T-helper 2 cell treated with Interferon-gamma antibody and Interleukin-4, amounts not matched to agents 100 ng/mL and 5 ng/mL, for 36 hours (primary cell): Measurements from ENCODE around the gene FAM219A. TPM values are rescaled to one million over a fixed set of nuclear protein-coding genes. Genes with fewer than 3 reads are reported as not detected.
"Not testable (repeated sequence)": the region's sequence is repeated elsewhere in the genome, so short reads cannot be mapped to it uniquely, and the experiment has no call there.

Experiments
- intact Hi-C: fragments of 100-400 bp; cut with micrococcal nuclease; formaldehyde crosslinking; loops from one replicate; pipeline ENCODE4 v1.15.1; 2023
- total RNA-seq: library from RNA; stranded (reverse); gene quantifications from 2 replicates; pipeline ENCODE4 v1.2.3, GENCODE V29; 2022

Gene FAM219A
- total RNA-seq, 1 donor from 2014 or later = 15.0 TPM

DNA sequence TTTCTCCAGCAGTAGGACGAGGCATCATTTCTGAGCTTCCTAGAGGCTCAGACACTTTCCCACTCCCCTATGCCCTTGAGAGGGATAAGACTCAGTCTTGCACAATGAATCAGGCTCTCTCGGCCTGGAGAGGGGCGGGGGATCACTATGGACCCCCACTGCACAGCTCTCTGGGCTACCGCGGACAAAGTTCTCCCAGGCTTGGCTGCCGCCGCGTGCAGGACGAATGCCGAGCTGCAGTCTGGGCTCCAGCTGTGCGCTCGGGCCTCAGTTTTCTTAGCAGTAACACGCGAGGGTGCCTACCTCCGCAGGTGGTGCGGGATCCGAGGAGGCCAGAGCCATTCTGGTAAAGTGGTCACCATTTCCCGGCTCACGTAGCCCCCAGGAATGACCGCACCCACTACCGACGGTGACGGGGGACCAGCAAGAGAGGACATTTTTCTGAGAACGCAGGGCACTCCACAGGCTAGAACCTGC is 78.3 kb downstream of the FAM219A start:
- intact Hi-C loops = loop anchor here (1.0 kb wide), 1 partner anchor 78 kb away; the partner anchor contains the start of genes DNAI1 and FAM219A

DNA sequence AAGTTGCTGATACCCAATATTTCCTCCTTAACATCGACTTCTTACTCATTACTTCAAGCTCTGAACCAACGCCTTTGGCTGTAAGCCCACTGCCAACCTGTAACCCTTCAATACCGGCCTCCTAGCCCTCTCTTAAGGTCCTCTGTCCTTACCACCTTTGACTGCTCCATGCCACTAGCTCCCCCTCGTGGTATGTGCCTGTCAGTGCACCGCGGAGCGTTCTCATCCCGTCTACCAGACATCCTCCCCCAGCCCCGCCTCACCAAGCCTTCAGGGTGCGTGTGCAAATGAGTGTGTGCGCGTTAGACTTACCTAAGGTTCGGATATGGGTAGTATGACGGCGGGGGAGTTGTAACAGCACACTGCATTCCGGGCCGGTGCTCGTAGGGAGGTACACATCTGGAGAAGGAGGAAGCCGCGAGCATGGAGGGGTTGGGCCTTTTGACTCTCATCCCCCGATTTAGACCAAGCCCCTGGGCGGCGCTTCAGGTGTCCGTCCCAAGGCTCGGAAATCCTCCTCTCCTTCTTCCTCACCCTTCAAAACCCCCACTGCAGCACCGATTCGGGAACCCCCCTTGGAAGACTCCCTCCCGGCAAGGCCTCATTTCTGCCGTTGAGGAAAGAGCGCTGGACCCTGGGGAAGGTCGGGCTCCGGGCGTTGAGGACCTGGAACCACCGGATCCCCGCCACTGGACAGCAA is 78.9 kb downstream of the FAM219A start:
- intact Hi-C loops = loop anchor here (1.0 to 10.0 kb wide), 6 partner anchors 50 to 1995 kb away; partner anchors contain the start of genes ACO1, DNAI1, FAM219A and KIF24

DNA sequence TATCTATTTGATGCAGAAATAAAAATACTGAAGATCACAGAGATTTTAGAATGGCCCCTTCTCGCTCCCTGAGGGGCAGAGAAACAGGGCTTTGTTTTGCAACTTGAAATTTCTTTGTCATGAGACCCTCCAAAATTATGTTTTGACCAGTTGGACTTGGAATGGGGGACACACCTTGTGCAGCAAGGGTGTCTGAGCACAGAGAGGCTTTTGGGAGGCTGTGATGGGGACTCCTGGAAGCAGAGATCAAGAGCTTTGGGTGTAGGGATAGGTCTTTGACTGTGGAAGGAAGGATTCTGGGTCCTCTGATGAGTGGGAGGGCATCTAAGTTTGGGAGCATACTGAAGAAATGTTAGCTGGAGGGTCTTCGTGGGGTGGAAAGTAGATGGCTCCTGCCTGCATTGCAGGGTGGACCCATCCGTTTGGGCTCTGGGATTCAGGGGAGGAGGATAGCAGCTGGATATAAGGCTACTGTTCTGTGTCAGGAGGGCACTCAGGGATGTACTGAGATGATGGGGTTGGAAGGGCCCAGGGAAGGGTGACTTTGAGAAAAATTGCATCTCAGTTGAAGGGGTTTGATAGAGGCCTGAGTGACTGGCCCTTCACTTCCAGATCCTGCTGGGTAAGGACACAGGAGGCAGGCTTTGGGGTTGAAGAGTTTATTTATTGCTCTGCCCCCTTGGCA is 79.9 kb downstream of the FAM219A start:
- intact Hi-C loops = loop anchor here (1.0 to 10.0 kb wide), 5 partner anchors 49 to 1994 kb away; partner anchors contain the start of genes ACO1, KIF24, NOL6 and NUDT2

DNA sequence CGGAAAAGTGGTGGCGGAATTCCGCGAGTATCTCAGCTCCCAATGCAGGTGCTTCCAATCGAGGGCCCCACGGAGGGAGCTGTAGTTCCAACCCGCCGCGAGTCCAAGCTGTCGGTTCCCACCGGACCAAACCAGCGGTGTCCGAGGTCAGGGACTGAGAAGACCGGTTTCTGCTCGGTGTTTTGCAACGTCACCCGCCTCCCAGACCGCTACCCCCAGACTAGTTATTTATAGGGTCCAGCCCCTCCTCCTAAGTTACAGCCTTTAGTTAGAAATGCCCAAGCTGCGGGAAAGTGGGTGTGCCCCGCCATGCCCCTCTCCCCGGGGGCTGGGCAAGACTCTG is 81.0 kb downstream of the FAM219A start:
- intact Hi-C loops = loop anchor here (1.0 to 10.0 kb wide), 7 partner anchors 125 to 1993 kb away; partner anchors contain the start of genes ACO1, DCAF12, SIGMAR1 and UBAP1

DNA sequence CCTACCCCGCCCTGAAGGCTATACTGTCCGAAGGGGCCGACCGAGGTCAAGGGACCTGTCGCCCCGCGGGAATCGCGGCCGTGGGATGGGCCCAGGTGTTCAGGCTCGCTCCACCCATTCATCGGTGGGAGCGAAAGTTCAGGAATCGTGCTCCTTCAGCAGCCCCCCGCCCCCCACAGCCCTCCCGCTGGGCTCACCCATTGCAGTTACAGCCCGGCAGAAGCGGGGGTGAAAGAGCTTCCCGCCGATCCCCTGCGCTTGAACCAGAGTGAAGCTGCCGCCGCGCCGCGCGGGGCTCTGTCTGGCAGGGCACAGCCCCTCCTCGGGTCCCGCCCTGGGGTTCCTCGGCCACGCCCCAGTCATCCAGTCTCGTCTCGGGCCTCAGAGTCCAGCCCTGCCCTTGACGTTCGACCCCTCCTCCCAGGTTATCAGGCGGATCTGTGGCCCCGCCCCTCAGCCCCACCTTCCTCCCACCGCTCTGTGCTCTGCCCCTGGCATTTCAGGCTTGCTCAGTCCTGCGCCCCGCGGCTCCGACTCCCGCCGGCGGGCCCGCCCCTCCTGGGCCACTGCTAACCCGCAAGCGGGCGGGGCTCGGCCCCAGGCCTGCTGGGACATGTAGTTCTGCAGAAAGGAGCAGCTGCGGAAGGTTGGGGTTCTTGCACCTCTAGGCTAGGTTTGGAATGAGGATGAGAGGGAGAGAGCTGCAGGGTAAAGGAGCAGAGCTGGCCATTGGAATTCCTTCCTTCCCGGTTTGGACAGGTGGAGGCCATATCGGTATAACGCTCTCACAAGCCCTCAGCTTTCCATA is 81.6 kb downstream of the FAM219A start, which contains the start of gene MYORG:
Gene MYORG (minus strand): TSS at position 303 of the 808 bp plus-strand sequence. CDS start 3,955 bp downstream, outside the sequence.
- intact Hi-C loops = loop anchor here (1.0 to 10.0 kb wide), 7 partner anchors 124 to 1992 kb away; partner anchors contain the start of genes ACO1, DCAF12, SIGMAR1 and UBAP1

DNA sequence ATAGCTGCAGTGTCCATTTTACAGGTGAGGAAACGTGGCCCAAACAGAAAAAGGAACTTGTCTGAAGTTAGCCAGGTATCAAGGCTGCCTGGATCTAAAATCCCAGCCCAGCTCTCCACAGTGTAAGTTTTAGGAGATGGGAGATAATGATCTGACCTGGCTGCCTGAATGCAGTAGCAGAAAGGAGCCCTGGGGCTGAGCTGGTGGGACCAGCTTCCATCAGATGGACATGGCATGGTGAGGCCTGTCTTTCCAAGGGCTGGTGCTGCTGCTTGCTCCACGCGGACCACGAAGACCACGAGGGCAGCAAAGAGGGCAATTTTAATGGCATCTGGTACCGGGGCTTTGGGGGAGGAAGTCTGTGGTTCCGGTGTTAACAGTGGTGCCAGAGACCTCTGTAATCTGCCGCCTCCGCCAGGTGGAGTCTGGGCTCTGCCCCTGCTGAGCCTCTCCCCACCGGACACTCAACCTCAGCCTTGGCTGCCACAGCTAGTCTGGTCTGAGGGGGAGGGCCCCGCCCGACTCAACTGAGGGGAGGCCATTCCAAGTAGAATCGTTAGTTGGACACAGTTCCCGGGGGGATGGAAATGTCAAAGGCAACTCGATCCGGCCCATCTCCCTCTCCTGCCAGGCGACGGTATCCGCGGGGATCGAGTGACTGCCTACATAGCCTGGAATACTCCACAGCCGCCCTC is 82.3 kb downstream of the FAM219A start:
- intact Hi-C loops = loop anchor here (2.0 to 10.0 kb wide), 6 partner anchors 124 to 1991 kb away; partner anchors contain the start of genes ACO1, SIGMAR1, UBAP1 and UBAP2

DNA sequence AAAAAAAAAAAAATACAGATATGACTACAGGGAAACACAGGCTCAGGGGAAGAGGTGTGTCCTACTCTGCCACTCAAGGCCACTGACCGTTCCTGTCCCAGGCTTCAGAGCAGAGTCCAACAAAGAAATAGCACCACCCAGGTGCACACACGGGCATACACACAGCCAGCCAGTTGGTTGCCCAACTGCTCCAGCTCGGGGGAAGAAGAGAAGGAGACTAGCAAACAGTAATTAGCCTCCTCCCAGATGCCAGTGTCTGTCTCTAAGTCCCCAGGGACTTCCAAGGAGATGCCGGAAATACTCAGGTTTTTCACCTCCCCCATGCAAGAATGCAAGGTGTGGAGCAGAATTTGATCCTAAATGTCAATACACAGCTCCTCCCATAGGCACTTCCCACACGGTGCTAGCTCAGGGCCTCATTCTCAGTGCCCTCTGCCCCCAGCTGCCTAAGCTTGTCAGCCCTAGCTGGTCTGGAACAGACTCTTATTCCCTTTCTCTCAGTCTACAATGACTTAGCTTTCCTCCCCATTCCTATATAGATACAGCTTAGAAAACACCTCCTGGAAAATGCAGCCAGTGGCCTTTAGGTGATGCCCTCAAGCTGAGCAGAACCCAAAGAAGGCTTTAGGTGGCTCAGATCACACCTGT is 83.3 kb downstream of the FAM219A start:
- intact Hi-C loops = loop anchor here (5.0 to 10.0 kb wide), 3 partner anchors 123 to 1990 kb away; partner anchors contain the start of genes ACO1 and SIGMAR1

DNA sequence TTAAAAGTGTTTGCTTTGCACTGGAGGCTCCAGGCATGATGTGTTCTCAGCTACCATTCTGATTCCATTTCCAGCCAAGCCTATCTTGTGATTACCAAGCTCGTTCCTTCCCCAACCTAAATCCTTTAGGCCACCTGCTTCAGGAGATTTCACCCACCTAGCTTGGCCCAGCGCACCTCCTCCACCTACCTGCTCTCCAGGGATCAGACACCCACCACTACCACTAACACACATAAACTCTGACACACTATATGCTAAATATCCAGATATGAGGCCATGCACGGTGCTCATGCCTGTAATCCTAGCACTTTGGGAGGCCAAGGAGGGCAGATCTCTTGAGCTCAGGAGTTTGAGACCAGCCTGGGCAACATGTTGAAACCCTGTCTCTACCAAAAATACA is 84.0 kb downstream of the FAM219A start:
- intact Hi-C loops = loop anchor here (10.0 kb wide), 1 partner anchor 1990 kb away; the partner anchor contains the start of gene ACO1

DNA sequence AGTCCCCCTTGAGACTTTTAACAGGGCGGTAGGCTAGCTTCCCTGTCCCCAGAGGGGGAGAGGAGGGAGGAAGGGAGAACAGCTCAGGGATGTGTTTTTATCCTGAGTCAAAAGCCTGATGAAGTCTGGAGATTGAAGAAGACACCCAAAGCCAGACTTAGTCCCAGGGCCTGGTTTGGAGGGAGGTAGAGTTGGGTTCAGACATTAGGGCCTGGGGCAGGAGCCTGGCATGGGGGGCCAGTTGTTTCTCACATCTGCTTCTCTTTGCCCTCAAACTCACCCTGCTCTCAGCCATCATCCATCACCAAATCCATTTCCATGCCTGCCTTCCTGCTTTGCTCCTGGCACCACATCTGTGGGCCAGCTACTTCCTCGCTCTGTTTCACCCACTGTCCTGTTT is 84.6 kb downstream of the FAM219A start:
- intact Hi-C loops = loop anchor here (10.0 kb wide), 1 partner anchor 1989 kb away; the partner anchor contains the start of gene ACO1

DNA sequence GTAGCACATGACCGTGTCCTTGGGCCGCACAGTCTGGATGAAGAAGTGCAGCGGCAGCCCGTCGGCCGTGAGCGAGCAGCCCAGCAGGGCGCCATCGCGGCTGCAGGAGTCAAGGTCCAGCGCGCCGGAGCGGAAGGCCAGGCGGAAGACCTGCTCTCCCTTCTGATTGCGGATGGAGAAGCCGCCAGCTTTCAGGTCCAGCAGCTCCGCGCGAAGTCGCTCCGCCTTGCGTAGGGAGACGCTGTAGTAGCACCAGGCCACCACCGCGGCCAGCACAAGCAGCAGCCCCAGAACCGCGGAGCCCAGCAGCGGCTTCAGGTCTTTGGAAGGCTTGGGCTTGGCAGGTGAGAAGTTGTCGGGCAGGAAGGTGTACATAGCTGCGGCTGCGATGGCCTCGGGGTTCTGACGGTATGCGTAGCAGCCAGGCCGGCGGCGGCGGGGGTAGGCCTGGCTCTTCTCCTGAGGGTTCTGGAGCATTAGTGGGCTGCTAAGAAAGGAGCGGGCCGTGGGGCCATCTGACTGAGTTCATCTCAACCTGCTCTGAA is 85.8 kb downstream of the FAM219A start:
- intact Hi-C loops = loop anchor here (10.0 kb wide), 1 partner anchor 1988 kb away; the partner anchor contains the start of gene ACO1

DNA sequence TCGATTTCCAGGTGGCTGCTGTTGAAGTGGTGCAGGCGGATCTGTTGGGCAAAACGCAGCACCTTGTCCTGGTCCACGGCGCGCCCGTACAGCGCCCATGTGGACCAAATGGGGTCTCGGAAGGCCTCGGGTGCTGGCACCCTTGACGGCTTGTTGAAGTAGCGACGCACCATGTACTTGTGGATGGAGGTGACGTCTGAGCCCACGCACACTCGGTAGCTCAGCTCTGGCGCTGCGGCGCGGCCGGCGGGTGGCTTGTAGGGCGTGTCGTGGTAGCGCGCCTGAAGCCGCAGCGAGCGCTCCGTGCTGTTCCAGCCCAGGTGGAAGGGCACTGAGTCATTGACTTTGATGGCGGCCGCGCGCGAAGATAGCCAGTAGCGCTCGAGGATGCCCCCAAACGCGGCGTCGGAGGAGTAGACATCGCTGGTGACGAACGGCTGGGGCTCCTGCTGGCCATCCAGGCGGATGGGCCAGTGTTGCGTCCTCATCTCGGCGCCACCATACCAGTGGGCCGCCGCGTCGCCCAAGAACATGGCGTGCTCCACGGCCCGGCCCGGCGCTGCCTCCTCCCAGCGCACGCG is 86.4 kb downstream of the FAM219A start:
- intact Hi-C loops = loop anchor here (10.0 kb wide), 1 partner anchor 1987 kb away; the partner anchor contains the start of gene ACO1

DNA sequence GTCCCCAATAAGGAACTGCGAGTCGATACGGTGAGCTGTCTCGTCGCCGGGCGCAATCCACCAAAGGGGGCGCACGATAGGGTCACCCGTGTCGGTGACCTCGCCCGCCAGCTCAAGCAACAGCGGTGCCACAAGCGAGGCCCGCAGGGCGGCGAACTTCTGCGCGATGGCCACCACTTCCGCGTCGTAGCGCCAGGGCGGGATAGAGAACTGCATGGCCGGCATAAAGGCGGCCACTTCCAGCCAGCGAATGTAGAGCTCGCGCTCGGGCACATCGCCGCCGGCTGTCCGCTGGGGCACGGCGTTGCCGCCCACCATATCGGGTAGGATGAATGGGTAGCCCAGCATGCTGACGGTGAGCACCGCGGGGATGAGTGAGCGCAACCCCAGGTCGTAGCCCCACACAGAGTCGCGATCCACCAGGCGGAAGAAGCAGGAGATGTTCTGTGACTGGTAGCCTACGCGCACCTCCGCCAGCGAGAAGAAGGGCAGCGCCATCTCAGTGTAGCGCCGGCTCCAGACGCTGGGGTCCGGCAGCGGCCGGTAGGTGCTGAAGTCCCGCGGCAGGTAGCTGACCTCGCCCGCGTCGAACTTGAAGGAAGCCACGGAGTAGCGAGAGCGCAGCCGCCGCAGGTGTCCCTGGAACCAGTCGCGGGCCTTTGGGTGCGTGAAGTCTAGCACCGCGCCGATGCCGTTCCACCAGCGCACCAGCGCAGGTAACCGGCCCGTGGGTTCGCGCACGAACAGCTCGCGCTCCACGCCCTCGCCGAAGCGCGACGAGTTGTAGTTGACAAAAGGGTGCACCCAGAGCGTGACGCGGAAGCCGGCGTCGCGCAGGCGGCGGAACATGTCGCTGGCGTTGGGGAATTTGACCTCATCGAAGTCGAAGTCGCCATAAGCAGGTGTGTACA is 87.1 kb downstream of the FAM219A start:
- intact Hi-C loops = loop anchor here (10.0 kb wide), 1 partner anchor 1986 kb away; the partner anchor contains the start of gene ACO1

DNA sequence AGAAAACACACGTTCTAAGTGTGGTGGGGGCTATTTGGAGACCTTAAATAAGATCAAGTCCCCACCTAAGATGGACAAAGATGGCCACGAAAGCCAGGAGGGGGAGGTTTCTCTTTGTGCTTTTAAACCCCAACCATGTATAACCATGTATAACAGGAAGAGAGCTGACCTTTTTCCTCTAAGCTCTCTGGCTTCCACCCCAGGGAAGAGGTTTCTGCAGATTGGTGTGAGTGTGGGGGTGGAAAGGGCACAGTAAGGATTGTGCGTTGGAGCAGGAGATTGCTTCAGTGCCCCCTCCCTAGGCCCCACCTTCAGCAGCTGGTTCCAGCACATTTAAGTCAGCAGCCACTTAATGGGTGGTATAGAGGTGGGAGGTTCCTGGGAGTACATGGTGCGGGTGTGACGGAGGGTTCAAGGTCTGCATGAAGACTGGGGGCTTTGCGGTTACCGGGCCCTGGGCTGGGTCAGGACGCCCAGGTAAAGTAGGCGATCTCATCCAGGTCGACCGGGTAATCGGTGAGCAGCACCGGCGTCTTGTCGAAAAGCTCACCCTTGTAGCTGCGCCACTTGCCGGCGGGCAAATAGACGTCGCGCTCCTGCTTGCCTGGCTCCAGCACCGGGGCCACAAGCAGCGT is 87.9 kb downstream of the FAM219A start:
- intact Hi-C loops = loop anchor here (10.0 kb wide), 1 partner anchor 1986 kb away; the partner anchor contains the start of gene ACO1

DNA sequence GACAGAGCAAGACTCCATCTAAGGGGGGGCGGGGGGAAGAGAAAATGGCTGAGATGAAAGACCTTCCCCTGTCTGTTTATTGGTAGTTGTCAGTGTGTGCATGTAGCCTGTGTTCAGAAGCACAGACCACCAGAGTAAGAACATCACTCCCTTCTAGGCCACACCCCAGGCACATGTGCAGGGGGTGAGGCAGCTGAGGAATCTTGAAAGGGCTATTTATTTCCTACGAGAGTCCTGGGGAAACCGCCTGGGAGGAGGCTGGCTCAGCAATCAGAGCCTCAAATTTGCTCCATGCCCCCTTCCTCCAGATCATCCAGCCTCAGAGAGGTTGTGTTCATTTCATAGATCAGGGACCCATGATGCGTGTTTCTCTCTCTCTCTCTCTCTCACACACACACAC is 88.7 kb downstream of the FAM219A start:
- intact Hi-C loops = loop anchor here (10.0 kb wide), 1 partner anchor 1985 kb away; the partner anchor contains the start of gene ACO1

DNA sequence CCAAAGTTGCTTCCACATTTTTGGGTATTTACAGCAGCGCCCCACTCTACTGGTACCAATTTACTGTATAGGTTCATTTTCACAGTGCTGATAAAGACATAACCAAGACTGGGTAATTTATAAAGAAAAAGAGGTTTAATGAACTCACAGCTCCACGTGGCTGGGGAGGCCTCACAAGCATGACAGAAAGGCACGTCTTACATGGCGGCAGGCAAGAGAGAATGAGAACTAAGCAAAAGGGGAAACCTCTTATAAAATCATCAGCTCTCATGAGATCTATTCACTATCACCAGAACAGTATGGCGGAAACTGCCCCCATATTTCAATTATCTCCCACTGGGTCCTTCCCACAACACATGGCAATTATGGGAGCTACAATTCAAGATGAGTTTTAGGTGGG is 89.6 kb downstream of the FAM219A start:
- intact Hi-C loops = not testable (repeated sequence)

DNA sequence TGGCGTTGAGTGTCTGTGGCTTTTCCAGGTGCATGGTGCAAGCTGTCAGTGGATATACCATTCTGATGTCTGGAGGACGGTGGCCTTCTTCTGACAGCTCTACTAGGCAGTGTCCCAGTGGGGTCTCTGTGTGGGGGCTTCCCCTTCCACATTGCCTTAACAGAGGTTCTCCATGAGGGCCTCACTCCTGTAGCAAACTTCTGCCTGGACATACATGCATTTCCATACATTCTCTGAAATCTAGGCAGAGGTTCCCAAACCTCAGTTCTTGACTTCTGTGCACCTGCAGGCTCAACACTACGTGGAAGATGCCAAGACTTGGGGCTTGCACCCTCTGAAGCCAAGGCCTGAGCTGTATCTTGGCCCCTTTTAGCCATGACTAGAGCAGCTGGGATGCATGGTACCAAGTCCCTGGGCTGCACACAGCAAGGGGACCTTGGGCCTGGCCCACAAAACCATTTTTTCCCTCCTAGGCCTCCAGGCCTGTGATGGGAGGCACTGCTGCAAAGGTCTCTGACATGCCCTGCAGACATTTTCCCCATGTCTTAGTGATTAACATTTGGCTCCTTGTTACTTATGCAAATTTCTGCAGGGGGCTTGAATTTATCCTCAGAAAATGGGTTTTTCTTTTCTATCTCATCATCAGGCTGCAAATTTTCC is 90.5 kb downstream of the FAM219A start:
- intact Hi-C loops = not testable (repeated sequence)

DNA sequence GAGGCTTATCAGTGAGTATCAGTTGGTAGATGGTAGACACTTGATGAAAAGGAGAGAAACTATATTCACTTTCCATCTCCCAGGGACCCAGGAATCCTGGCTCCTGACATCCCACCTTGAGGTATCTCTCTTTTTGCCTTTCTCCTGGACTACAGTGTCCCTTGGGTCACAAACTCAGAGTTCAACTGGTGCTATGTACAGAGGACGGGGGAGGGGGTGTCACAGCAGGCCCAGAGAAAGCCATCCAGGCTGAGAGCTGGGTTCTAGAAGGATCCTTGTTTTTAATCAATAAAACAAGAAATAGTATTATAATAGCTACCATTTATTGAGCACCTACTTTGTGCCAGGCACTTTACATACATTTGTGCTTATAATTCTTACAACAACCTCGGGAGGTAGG is 92.0 kb downstream of the FAM219A start:
- intact Hi-C loops = no loop called here
